UCSD-AML1 (cell line): ENCODE results near the gene CBFB.

Experiments
- DNase-seq: peaks from one replicate; lab custom pipeline; 2025; ENCODE audit not compliant: unreplicated experiment; lab: John Stamatoyannopoulos, UW

The CBFB gene

DNA sequence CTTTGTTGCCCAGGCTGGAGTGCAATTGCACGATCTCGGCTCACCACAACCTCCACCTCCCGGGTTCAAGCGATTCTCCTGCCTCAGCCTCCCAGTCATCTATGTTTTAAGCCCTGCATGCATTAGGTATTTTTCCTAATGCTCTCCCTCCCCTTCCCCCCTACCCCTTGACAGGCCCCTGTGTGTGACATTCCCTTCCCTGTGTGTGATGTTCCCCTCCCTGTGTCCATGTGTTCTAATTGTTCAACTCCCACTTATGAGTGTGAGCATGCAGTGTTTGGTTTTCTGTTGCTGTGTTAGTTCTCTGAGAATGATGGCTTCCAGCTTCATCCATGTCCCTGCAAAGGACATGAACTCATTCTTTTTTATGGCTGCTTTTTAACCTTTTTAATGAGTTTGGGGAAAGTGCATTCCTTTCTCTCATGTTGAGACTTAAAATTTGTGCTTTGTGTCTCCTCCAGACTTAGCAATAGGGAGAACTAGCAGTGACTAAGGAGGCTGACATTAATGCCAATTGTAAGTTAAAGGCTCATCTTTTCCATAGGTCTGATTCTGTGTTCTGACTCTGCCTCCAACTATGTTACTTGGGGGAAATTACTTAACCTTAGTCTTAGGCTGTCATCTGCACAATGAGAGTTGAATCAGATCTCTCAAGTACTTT lies 63.1 kb downstream of the CBFB start:
- no peak for DNase-seq

DNA sequence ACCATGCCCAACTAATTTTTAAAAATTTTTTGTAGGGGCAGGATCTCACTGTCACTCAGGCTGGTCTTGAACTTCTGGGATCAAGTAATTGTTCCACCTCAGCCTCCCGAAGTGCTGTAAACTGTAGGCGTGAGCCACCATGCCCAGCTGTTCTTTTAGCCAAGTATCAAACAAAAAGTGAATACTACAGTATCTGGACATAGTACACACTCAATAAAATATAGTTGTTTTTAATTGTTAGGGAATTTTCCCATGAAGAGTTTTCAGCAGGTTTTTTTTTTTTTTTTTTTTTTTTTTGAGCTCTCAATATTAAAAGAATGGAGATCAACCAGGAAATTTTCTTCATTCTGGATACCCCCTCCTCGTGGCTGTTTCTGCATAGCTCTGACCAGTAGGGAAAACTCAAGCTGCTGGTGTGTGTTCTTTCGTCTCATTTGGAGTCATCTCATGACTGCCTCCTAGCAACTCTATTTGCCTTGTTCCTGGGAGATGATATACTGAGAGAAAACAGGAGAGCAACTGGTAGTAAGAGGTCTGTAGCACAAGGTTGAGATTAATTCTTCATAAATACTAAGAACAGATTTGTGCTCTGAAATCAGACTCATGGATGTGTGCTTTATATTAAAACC lies 64.3 kb downstream of the CBFB start:
- DNase-seq, result no peak

DNA sequence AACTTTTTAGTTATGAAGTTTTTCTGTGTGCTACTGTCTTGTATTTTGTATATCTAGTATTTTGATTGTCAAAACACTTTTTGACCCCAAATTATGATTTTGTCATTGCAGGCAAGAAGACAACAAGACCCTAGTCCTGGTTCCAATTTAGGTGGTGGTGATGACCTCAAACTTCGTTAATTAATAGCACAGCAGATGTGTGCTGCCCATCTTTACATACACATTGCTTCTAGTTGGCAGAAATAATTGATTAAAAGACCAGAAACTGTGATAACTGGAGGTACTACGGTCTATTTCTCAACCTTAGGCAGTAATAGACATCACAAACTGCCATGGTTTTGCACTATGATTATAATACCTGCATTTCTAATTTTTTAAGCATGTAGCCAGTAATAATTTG lies 69.7 kb downstream of the CBFB start:
- no peak for DNase-seq

DNA sequence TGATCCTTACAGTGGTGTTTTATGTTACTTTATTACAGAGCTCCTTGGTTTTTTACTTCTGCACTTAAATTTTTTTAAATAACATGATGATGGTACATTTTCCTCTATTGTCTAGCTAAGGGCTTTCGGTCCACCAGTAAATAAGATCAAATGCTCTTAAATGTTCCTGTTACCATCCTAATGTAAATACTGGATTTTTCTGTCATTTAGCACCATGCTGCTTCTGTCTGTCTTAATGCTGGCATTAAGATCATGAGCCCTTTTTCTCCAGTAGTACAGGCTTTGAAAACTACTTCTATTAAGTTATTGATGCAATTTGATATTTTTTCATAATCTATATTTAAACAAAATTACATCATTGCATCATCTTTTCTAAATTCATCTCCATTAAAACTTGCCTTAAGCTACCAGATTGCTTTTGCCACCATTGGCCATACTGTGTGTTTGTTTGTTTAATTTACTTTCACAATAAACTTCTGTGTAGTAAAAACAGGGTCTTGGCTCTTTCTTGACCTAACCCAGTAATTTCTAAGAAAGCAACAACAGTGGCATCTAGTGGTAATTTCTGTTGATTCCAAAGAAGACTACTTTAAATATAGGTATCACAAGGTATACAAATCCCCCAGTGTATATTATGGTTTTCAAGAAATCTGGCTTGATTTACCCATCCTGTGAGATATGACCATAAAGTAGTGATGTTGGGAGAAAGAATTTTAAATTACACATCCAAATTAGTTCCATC lies 71.8 kb downstream of the CBFB start:
- no peak for DNase-seq

DNA sequence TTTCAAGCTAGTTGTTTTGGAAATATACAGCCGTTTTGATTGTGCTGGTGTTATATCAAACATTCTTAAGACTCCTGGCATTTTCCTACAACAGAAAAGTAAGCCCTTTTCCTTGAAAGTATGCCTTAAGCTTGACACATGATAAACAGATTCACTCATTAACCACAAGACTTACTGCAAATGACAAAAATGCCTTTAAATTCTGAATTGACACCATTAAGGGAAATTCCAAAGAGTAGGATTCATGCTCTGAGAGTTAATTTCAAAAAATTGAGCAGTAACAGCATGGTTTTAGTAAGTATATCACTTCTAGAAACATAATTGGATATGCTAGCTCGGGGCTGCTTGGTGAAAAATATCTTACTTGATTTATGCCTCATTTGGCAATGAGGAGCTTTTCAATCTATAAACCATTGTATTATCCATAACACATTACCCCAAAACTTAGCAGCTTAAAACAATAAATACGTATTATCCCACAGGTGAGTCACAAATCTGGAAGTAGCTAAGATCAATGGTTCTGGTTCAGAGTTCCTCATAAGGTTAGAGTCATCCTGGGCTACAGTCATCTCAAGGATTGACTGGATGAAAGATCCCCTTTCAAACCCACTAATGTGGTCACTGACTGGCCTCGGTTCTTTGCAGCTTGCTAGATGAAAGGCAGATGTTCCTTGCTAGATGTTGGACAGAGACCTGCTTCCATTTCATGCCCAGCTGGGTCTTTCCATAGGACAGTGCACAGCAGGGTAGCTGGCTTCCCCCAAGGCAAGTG lies 72.5 kb downstream of the CBFB start:
- DNase-seq, result no peak

DNA sequence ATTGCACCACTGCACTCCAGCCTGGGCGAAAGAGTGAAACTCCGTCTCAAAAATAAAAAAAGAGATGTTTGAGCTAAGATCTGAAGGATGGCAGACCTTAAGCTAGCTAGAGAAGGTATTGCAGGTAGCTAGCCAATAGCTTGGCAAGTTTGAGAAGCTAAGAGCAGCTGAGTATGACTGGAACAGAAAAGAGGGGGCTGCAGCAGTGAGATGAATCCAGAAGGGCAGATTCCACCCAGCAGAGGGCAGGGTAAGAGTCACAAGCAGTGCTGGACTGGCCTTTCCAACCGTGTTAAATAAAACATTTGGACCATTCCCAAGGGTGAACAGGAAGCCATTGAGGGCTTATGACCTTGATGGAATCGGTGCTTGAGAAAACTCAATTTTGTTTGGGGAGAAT lies 75.1 kb downstream of the CBFB start:
- DNase-seq, result no peak

DNA sequence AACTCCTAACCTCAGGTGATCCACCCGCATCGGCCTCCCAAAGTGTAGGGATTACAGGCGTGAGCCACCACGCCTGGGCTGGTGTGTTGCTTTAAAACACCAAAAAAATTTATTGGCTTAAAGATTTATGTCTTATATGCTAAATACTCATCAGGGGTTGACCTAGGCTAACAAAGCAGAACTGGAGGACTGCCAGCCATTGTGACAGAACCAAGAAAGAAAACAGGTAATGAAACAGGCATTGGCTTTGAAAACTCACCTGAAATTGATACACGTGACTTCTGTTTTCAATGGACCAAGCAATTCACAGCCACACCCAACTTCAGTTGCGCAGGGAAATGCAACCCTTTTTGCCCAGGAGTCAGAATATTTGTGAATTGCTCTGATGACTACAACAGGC lies 75.9 kb downstream of the CBFB start:
- DNase-seq, result no peak

DNA sequence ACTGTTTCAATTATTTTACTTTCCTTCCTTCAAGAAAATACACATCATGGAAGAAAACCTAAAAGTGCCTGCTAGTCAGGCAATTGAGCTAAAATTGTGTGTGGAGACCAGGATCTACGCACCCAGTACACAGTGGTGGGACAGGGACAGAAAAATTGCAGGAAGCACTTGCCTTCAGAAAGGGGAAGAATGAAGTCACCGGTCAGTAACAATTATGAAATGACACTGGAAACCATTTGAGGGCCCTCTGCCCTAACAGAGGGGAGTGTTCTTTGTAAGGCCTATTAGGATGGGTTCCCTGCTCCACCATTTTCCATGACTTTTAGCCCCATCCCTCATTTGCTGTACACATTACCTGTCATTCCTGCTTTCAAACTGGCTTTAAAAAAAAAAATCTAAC lies 76.3 kb downstream of the CBFB start:
- DNase-seq, result no peak

DNA sequence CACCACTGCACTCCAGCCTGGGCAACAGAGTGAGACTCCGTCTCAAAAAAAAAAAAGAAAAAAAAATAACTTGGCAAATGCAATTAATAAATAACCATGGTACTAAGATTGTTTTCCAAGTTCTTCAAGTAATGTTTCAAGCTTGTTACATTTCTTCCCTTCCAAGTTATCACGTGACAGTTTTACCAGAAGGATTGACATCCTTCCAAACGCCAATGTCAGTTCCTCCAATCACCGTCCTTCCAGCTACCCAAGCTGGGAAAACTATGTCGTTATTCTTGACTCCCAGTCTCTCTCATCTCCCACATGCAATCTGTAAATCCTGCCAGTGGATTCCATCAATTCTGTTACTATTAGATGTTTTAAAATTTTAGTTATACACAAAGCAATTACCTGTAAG lies 76.9 kb downstream of the CBFB start:
- DNase-seq, result no peak

DNA sequence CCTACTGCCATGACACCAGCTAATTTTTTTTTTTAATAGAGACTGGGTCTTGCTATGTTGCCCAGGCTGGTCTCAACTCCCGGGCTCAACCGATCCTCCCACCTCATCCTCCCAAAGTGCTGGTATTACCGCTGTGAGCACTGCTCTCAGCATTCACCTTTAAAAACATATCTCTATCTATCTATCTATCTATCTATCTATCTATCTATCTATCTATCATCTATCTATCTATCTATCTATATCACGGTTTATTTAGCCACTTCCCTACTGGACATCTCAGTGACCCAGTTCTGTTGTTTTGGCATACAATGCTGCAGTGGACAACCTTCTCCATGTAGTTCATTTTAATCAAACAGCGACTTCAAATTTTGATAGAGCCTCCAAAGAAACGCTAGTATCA lies 79.5 kb downstream of the CBFB start:
- DNase-seq, result no peak

DNA sequence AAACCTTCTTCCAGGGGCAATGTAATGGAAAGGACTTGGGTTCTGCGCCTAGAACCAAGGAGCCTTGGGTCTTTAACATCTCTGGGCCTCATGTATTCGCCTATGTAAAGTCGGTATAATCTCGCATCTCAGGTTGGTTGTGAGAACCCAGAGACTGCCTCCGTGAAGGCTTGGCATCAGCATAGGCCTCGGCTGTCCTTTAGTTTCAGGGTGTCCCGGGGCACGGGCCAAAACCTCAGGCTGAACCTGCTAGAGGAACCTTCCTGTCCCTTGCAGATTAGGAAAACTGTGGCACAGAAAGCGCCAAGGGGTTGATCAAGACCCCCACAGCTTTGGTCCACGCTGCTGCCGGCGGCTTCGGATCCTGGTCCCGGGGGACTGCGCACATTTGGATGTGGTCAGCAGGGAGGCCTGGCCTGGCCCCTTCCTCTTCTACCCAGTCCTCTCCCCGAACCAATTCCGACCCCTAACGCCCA lies 80.0 kb downstream of the CBFB start:
- no peak for DNase-seq

DNA sequence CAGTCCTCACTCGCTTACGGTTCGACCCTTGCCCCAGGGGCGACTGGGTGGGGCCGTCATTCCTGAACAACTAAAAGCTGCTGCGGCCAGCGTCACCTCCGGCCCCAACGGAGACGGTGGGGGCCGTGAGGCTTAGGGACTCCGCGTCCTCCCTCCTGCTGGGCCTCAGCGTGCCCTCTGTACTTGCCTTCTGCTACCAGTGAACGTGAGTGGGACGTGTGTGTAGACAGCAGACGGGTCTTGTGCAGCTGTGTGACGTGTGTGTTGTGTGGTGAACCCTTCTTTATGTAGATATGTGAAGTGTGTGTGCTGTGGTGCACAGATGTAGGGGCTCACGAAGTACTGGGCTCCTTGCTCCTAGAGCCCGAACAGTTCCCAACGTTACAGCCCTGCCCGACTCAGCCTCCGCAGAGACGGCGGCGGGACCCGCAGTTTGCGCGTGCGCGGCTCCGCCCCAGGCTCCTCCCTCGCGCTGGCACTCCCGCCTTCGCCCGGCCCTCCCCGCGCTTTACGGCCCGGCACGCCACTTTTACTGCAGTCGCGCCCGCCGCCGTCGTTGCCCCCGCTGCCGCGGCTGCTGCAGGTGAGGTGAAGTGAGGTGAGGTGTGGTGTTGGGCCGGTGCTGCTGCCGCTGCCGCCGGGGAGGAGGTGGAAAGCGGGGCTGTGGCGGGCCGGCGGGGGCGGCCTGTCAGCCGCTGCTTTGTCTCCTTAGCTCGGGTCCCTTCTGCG lies 80.6 kb downstream of the CBFB start, which contains the start of gene PHAF1:
Gene PHAF1, plus strand, starts transcription at position 535 of the 729 bp plus-strand sequence. CDS start 235 bp downstream, outside the sequence.
- peak; percentile 93 for DNase-seq

DNA sequence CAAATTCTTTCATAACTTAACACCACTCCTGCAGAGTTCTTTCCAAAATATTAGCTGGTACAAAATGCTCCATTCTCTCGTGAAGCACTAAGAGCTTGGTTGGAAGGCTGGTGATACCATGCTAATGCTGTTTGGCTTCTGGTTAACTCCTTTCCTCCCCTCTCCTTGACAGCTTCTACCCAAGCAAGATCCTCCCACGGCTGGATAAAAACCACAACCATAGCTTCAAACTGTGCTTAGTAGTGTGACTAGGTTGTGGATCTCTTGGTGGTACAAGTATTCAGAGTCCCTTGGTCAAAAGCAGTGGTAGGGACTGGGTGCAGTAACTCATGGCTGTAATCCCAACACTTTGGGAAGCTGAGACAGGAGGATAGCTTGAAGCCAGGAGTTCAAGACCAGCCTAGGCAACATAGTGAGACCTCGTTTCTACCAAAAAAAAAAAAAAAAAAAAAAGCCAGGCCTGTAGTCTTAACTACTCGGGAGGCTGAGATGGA lies 83.0 kb downstream of the CBFB start:
- DNase-seq, result no peak

DNA sequence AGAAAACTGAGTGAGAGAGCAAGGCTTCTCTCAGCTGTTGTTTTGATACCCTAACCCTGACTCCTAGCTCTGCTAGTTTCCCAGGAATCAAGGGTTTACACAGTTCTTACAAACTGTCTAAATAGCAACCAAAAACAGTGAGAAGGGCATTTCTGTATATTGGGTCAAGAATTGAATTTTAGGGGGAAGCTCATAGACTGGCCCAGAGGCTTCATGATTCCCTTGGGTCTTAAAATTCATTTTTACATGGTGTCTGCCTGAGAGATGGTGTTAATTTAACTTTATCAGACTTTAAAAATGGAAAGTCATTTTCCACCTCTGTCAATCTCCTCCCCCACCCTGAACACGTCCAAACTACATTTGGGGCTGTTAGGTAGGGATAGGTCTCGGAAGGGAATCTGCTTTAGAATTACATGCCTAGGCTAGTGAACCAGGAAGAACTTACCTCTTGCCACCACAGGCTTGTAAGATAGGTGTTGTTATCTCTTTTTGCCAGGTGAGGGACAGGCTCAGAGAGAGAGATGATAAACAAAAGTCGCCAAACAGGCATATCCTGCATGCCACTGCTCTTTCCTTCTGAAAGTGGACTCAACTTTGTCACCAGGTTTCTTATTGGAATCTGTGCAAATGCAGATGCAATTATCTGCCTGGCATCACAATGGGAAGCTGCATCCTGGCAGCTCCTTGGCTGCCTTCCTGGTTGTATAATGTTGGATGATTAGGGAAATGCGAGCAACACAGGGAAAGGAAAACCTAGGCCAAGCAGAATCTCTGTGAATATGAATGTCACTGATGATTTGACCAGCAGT lies 83.8 kb downstream of the CBFB start:
- no peak for DNase-seq

DNA sequence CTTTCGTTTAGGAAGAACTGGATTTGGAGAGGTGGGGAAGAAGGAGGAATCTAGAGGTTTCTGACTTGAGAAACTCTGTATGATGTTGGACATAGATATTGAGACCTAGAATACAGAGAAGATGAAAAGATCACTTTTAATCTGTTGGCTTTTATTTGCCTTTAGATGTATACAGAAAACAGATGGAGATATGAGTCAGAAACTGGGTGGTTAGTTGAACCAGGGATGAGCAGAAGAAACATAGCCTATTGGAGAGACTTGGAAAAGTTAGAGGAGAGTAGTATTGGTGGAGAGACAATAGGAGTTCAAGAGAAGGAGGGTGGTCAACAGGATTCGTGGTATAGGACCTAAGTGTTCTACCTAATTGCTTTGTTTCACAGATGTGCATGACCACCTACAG lies 85.8 kb downstream of the CBFB start:
- no peak for DNase-seq

DNA sequence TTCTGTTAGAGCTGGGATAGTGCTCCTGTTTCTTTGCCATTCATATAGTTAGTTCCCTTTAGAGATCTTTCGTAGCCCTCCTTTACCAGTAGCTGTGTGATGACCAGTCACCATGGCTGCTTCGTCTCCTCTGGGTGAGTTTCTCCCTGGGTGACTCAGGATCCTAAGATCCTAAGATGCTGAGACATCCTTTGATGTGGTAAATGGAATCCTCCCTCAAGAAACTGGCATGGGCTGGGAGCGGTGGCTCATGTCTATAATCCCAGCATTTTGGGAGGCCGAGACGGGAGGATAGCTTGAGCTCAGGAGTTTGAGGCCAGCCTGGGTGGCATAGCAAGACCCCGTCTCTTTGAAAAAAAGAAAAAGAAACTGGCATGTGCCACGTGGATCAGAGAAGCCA lies 86.7 kb downstream of the CBFB start:
- DNase-seq, result no peak

DNA sequence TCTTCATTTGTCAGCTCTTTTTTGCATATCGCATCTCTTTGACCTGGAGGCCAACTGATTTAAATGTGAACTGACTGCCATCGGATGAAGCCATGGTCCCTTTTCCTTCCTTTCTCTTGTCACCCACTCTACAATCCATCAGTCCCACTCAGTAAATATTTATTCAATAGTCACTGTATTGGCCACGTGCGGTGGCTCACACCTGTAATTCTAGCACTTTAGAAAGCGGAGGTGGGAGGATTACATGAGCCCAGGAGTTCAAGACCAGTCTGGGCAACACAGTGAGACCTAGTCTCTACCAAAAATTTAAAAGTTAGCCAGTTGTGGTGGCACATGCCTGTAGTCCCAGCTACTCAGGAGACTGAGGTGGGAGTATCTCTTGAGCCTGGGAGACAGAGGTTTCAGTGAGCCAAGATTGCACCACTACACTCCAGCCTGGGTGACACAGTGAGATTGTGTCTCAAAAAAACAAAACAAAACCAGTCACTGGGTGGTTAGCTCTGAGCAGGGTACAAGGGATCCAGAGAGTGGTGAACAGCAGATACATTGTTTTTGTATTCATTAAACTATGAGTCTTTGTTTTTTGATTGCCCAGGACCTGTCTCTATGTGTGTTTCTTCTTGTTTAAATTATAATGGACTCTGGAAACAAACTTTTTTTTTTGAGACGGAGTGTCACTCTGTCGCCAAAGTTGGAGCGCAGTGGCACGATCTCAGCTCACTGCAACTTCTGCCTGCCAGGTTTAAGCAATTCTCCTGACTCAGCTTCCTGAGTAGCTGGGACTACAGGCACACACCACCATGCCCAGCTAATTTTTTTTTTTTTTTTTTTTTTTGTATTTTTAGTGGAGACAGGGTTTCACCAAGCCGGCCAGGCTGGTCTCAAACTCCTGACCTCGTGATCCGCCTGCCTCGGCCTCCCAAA lies 87.7 kb downstream of the CBFB start:
- DNase-seq, result no peak

DNA sequence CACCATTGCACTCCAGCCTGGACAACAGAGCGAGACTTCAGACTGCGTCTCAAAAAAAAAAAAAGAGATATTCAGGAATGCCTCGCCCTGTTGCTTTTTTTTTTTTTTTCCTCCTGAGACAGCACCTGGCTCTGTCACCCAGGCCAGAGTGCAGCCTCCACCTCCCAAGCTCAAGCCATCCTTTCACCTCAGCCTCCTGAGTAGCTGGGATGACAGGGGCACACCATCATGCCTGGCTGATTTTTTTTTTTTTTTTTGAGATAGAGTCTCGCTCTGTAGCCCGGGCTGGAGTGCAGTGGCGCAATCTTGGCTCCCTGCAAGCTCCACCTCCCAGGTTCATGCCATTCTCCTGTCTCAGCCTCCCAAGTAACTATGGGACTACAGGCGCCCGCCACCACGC lies 88.8 kb downstream of the CBFB start:
- DNase-seq, result no peak

DNA sequence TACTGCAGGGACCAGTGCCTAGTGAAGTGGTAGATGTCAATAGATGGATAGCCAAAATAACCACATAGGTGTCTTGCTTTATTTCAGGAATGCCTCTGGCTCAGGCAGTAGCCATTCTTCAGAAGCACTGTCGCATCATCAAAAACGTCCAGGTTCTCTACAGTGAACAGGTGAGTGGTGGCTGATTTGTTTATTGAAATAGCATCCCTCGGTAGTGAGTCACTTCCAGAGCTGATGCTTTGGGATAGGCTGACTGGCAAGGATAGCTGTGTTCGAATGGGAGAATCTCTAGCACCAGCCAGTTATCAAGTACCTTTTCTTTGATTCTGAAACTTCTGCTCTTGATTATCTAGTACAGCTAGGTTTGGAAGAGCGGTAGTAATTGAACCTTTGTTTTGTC lies 91.1 kb downstream of the CBFB start:
- no peak for DNase-seq
